Gastroesophageal sphincter (tissue), 3 donors: ENCODE data around the gene MS4A18.
"Not testable (repeated sequence)": the region's sequence is repeated elsewhere in the genome, so short reads cannot be mapped to it uniquely, and the experiment has no call there.

Experiments
- CTCF ChIP-seq, 4 experiments: fragments of 200-600 bp in 2 of 4; fragments of 450-650 bp in 2 of 4; sonication (generic) in 1 of 4; IDR thresholded peaks; one replicate each; pipeline ENCODE4 v1.5.1; 2017 to 2019; ENCODE audit warnings: antibody characterized with exemption in 4 of 4, mild to moderate bottlenecking in 2 of 4, moderate library complexity in 2 of 4
- EP300 ChIP-seq: sonication (generic); formaldehyde crosslinking; IDR thresholded peaks from one replicate; pipeline ENCODE4 v1.6.1; 2017; ENCODE audit warnings: antibody characterized with exemption, mild to moderate bottlenecking
- POLR2A ChIP-seq, 2 donors: fragments of 450-650 bp; IDR thresholded peaks; one replicate each; pipeline ENCODE4 v1.6.1; 2017; ENCODE audit warnings: antibody characterized with exemption in 2 of 2, mild to moderate bottlenecking in 2 of 2, moderate library complexity in 1 of 2
- POLR2AphosphoS5 ChIP-seq: sonication (generic); formaldehyde crosslinking; IDR thresholded peaks from one replicate; pipeline ENCODE4 v1.6.1; 2017; ENCODE audit warnings: antibody characterized with exemption

- not testable (repeated sequence) for TF ChIP-seq POLR2A (IDR thresholded peaks at IDR 0.05); CTCF (IDR thresholded peaks at IDR 0.05); EP300; POLR2AphosphoS5
Observed at GRCh38 chr11:60684541-60684848, 40.0 kb upstream of the MS4A18 start.
